Glutamatergic neuron (in vitro differentiated cells): ENCODE results near the gene KCNK5. TPM values are rescaled to one million over a fixed set of nuclear protein-coding genes. Genes with fewer than 3 reads are reported as not detected.

Source experiments
- DNase-seq: peaks from one replicate; pipeline ENCODE4 v3.0.0; 2022
- H3K27ac Mint-ChIP-seq: one replicate; pipeline ENCODE4 v1.8.0; 2020; ENCODE audit warnings: mild to moderate bottlenecking, mixed read lengths, inconsistent platforms; ENCODE audit not compliant: unreplicated experiment
- H3K27me3 Mint-ChIP-seq: one replicate; pipeline ENCODE4 v1.8.0; 2020; ENCODE audit warnings: mild to moderate bottlenecking, moderate library complexity, mixed read lengths, inconsistent platforms; ENCODE audit not compliant: unreplicated experiment
- H3K36me3 Mint-ChIP-seq: one replicate; pipeline ENCODE4 v1.8.0; 2020; ENCODE audit warnings: mild to moderate bottlenecking, mixed read lengths, inconsistent platforms; ENCODE audit not compliant: unreplicated experiment
- H3K4me1 Mint-ChIP-seq: one replicate; pipeline ENCODE4 v1.8.0; 2020; ENCODE audit warnings: mild to moderate bottlenecking, low read depth, mixed read lengths, inconsistent platforms; ENCODE audit not compliant: unreplicated experiment
- H3K4me3 Mint-ChIP-seq: one replicate; pipeline ENCODE4 v1.8.0; 2020; ENCODE audit warnings: mild to moderate bottlenecking, mixed read lengths, inconsistent platforms; ENCODE audit not compliant: unreplicated experiment
- H3K9me3 Mint-ChIP-seq: one replicate; pipeline ENCODE4 v1.8.0; 2020; ENCODE audit warnings: mild to moderate bottlenecking, moderate library complexity, mixed read lengths, inconsistent platforms; ENCODE audit not compliant: unreplicated experiment
- CTCF ChIP-seq: fragments of 200-600 bp; sonication (generic); IDR thresholded peaks from one replicate; pipeline ENCODE4 v1.5.0; 2021; ENCODE audit not compliant: partially characterized antibody, unreplicated experiment
- total RNA-seq: library from RNA; stranded (reverse); fragmentation: NEBNext Ultra II Directional; extraction: Animal tissue kit (Norgen Biotek cat#: 25700); gene quantifications from one replicate; pipeline ENCODE4 v1.2.1, GENCODE V29; 2021; ENCODE audit not compliant: unreplicated experiment

The KCNK5 gene
- total RNA-seq, 1 donor from 2014 or later: 0.71 TPM

- H3K27me3 Mint-ChIP-seq: peaks cover 3% of the 10 kb centered on the region
These were observed 84.6 kb downstream of the KCNK5 start for GRCh38 chr6:39144481-39145173.

GRCh38 chr6:39143238-39143930 is 85.9 kb downstream of the KCNK5 start:
- Mint-ChIP-seq H3K27ac (no peak overlapping the region), H3K9me3 (no peaks in the 10 kb centered on the region), H3K4me3 (no peak overlapping the region), H3K4me1 (no peaks in the 10 kb centered on the region), H3K27me3 (peaks cover 3% of the 10 kb centered on the region), H3K36me3 (no peaks in the 10 kb centered on the region)
- TF ChIP-seq CTCF: no peak
- DNase-seq: no peak

More at GRCh38 chr6:39144481-39145173, 84.6 kb downstream of the KCNK5 start:
- H3K36me3 Mint-ChIP-seq: no peaks in the 10 kb centered on the region
- no peak for DNase-seq
- TF ChIP-seq CTCF: no peak
- no peak overlapping the region for H3K4me3 Mint-ChIP-seq
- H3K27ac Mint-ChIP-seq: no peak overlapping the region
- H3K9me3 Mint-ChIP-seq: no peaks in the 10 kb centered on the region
- H3K4me1 Mint-ChIP-seq: no peaks in the 10 kb centered on the region

GRCh38 chr6:39140556-39141167 is 88.6 kb downstream of the KCNK5 start:
- Mint-ChIP-seq H3K4me1 (no peaks in the 10 kb centered on the region), H3K36me3 (no peaks in the 10 kb centered on the region), H3K9me3 (no peaks in the 10 kb centered on the region), H3K4me3 (no peak overlapping the region), H3K27me3 (peaks cover 3% of the 10 kb centered on the region), H3K27ac (no peak overlapping the region)
- TF ChIP-seq CTCF: no peak
- DNase-seq: no peak

Other genes starting within 250 kb of the KCNK5 start
- gene GLP1R, start 180.7 kb downstream of the KCNK5 start, total RNA-seq: not detected
- gene SAYSD1, start 114.3 kb downstream of the KCNK5 start, total RNA-seq: 18.4 TPM
- gene KCNK17, start 84.9 kb upstream of the KCNK5 start, total RNA-seq: not detected
- gene KCNK16, start 93.2 kb upstream of the KCNK5 start, total RNA-seq: not detected